Neuronal stem cell (in vitro differentiated cells): ENCODE results near the gene DCXR.
A peak's percentile ranks its signal among the peaks of the same experiment; 100 is the strongest.

ENCODE experiments used
- DNase-seq: peaks from one replicate; pipeline ENCODE4 v3.0.0-alpha.2; 2013; ENCODE audit warnings: low spot score
- H2AFZ ChIP-seq: one replicate; pipeline ENCODE4 v1.6.1; 2013; ENCODE audit warnings: mild to moderate bottlenecking, low read length, inconsistent platforms
- H2AK5ac ChIP-seq: 2 replicates; pipeline ENCODE4 v1.6.1; 2013; ENCODE audit warnings: low read depth, mild to moderate bottlenecking, inconsistent platforms, low read length, moderate library complexity, mixed read lengths
- H2BK120ac ChIP-seq: 2 replicates; pipeline ENCODE4 v1.6.1; 2013; ENCODE audit warnings: low read depth, mild to moderate bottlenecking, inconsistent platforms, low read length, moderate library complexity, mixed read lengths
- H2BK12ac ChIP-seq: one replicate; pipeline ENCODE4 v1.6.1; 2013; ENCODE audit warnings: low read length, inconsistent platforms
- H2BK15ac ChIP-seq: 2 replicates; pipeline ENCODE4 v1.6.1; 2013; ENCODE audit warnings: mild to moderate bottlenecking, low read length, inconsistent platforms, mixed read lengths
- H2BK5ac ChIP-seq: one replicate; pipeline ENCODE4 v1.6.1; 2013; ENCODE audit warnings: inconsistent platforms, mild to moderate bottlenecking, low read length, moderate library complexity
- H3K14ac ChIP-seq: one replicate; pipeline ENCODE4 v1.6.1; 2013; ENCODE audit warnings: low read length, inconsistent platforms
- H3K18ac ChIP-seq: 2 replicates; pipeline ENCODE4 v1.6.1; 2013; ENCODE audit warnings: low read length, inconsistent platforms
- H3K23ac ChIP-seq: 2 replicates; pipeline ENCODE4 v1.6.1; 2013; ENCODE audit warnings: low read depth, mild to moderate bottlenecking, mixed read lengths, low read length, inconsistent platforms; ENCODE audit not compliant: poor library complexity
- H3K27ac ChIP-seq: replicated peaks from 3 replicates; pipeline ENCODE4 v1.5.1; 2013; ENCODE audit warnings: low read length, inconsistent platforms
- H3K27me3 ChIP-seq, 3 experiments: 2 replicates each; pipeline ENCODE4 v1.6.1; 2013; ENCODE audit warnings: low read length in 3 of 3, mild to moderate bottlenecking in 2 of 3, inconsistent platforms in 1 of 3, low read depth in 1 of 3, mixed read lengths in 1 of 3, moderate library complexity in 1 of 3; ENCODE audit not compliant: control insufficient read depth in 3 of 3, insufficient read depth in 3 of 3
- H3K36me3 ChIP-seq, 2 donors: replicated peaks in 1 of 2; 2 replicates each; pipeline ENCODE4 v1.6.1; 2013; ENCODE audit warnings: low read length in 2 of 2; ENCODE audit not compliant: control insufficient read depth in 2 of 2, insufficient read depth in 2 of 2
- H3K4ac ChIP-seq: 2 replicates; pipeline ENCODE4 v1.6.1; 2013; ENCODE audit warnings: inconsistent platforms, mild to moderate bottlenecking, low read length, moderate library complexity
- H3K4me1 ChIP-seq, 2 donors: 1 replicate in 1 of 2; 2 replicates in 1 of 2; pipeline ENCODE4 v1.6.1; 2013; ENCODE audit warnings: low read length in 2 of 2, low read depth in 1 of 2; ENCODE audit not compliant: control insufficient read depth in 2 of 2, insufficient read depth in 1 of 2
- H3K4me2 ChIP-seq: one replicate; pipeline ENCODE4 v1.6.1; 2013; ENCODE audit warnings: mild to moderate bottlenecking, low read length, inconsistent platforms; ENCODE audit not compliant: insufficient read depth, poor library complexity, severe bottlenecking
- H3K4me3 ChIP-seq, 2 donors: 2 replicates each; pipeline ENCODE4 v1.5.1; 2013; ENCODE audit warnings: low read length in 2 of 2, mild to moderate bottlenecking in 2 of 2, inconsistent platforms in 1 of 2, moderate library complexity in 1 of 2
- H3K79me1 ChIP-seq: one replicate; pipeline ENCODE4 v1.6.1; 2013; ENCODE audit warnings: low read depth, mild to moderate bottlenecking, inconsistent platforms, low read length, moderate library complexity
- H3K9ac ChIP-seq: one replicate; pipeline ENCODE4 v1.6.1; 2013; ENCODE audit warnings: mild to moderate bottlenecking, low read depth, low read length, inconsistent platforms; ENCODE audit not compliant: poor library complexity
- H3K9me3 ChIP-seq, 2 donors: replicated peaks in 1 of 2; 2 replicates each; pipeline versions ENCODE3 to v1.6.1; 2013; ENCODE audit warnings: low read length in 2 of 2, mild to moderate bottlenecking in 2 of 2, inconsistent platforms in 1 of 2, low read depth in 1 of 2, mixed read lengths in 1 of 2, moderate library complexity in 1 of 2; ENCODE audit not compliant: control insufficient read depth in 2 of 2, insufficient read depth in 1 of 2
- H4K8ac ChIP-seq: one replicate; pipeline ENCODE4 v1.6.1; 2013; ENCODE audit warnings: low read depth, mild to moderate bottlenecking, inconsistent platforms, low read length, moderate library complexity
- H4K91ac ChIP-seq: one replicate; pipeline ENCODE4 v1.6.1; 2013; ENCODE audit warnings: low read length, low read depth, mild to moderate bottlenecking, inconsistent platforms; ENCODE audit not compliant: poor library complexity
- WGBS, 2 donors: extraction: QIAGEN DNeasy Blood & Tissue Kit; methylation state at CpG; one replicate each; pipeline ENCODE4 v1.1.7; 2013; ENCODE audit warnings: missing lambda C conversion rate in 2 of 2, mixed read lengths in 1 of 2; ENCODE audit not compliant: insufficient read length in 2 of 2, insufficient replicate concordance in 1 of 2; ENCODE audit errors: extremely low coverage in 2 of 2; 5-methylcytosine and 5-hydroxymethylcytosine counted together

DCXR gene

DNA sequence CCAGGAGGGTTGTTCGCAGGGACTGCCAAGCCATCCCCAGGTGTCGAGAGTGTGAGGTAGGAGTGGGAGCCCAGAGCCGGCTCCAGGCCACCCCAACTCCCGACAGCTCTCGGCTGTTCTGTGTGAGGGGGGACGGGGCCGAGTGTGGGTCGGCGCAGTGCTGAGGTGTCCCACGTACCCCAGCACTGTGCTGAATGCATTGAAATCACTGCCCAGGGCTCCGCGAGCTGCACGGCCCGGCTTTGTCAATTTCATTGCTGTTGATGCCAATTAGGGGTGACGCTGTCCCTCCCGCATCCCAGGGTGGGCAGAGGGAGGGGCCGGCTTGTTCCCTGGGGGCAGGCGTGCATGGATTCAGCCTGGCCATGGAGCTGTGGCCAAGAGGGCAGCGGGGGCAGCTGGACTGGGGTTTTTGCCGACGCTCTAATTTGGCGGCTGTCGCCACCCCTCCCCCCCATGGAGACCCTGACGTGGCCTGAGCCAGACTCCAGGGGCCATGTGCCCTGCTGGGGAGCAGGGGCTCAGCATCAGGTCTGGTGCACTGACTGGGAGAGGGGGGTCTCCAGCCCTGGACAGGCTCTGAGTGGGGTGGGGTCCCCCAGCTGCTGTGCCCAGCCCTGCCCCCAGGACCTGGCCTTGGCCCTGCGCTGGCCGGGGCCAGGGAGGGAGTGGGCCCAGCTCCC lies 29.1 kb downstream of the DCXR start:
- H3K18ac ChIP-seq, result no peak overlapping the region
- no peak overlapping the region for H3K14ac ChIP-seq
- H3K9ac ChIP-seq, result peak overlapping the region; percentile 81
- H4K8ac ChIP-seq, result no peak overlapping the region
- DNase-seq, result no peak
- peak overlapping the region; percentile 66 for H3K4ac ChIP-seq
- no peaks in the 10 kb centered on the region for H3K27me3 ChIP-seq
- H2BK12ac ChIP-seq, result no peak overlapping the region
- peaks cover 7% of the 10 kb centered on the region for H3K79me1 ChIP-seq
- no peaks in the 10 kb centered on the region for H3K9me3 ChIP-seq
- H3K4me2 ChIP-seq, result no peak overlapping the region
- H2AFZ ChIP-seq, result no peak overlapping the region
- no peak overlapping the region for H3K4me3 ChIP-seq
- peak overlapping the region; percentile 39 for H2BK5ac ChIP-seq
- no CpG with 5 or more reads among the region's 26 CpGs for WGBS, 2 donors
- H3K23ac ChIP-seq, result peak overlapping the region; percentile 73
- no peak overlapping the region for H4K91ac ChIP-seq
- peak overlapping the region; percentile 46 for H2AK5ac ChIP-seq
- peaks cover 2 to 19% of the 10 kb centered on the region in 2 donors for H3K4me1 ChIP-seq
- H3K27ac ChIP-seq, result no peak overlapping the region
- no peak overlapping the region for H2BK15ac ChIP-seq
- H3K36me3 ChIP-seq, result peaks cover 0 to 4% of the 10 kb centered on the region in 2 donors
- H2BK120ac ChIP-seq, result no peak overlapping the region

DNA sequence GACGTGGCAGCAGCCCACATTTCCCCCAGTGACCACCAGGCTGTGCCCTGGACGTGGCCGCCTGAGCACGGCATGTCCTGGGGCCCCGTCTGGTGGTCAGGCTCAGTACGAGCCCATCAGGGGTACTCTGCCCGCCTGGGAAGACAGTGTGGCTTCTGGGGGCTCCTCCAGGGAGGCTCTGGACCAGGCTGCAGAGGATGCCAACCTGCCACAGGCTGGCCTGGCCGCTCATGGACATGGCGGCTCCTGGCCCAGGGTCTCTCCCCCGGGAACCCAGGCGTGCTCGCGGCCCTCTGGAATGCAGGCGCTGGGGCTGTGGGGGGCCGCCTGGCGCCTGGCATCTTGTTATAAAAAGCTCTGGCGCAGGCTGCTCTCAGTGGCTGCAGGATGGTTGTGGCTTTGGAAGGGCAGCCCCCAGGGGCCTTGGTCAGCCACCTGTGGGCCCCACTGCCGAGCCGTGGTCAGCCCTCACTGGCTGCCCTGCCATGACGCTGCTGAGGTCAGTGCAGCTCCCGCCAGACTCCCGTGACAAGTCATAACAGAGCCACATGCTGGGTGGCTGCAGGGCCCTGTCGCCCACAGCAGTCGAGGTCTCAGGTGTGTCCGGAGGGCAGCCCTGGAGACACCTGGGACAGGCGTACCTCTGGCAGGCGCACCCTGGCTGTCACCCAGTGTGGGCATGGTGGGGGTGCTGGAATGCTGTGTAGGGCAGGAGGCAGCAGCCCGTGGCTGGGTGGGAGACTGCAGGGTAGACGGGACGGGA lies 29.8 kb downstream of the DCXR start:
- no peak overlapping the region for H2AFZ ChIP-seq
- H2BK15ac ChIP-seq, result no peak overlapping the region
- H3K4me1 ChIP-seq, result peaks cover 3 to 17% of the 10 kb centered on the region in 2 donors
- H3K9me3 ChIP-seq, result no peaks in the 10 kb centered on the region
- no peak overlapping the region for H3K4ac ChIP-seq
- no peak overlapping the region for H2BK5ac ChIP-seq
- no peak overlapping the region for H2AK5ac ChIP-seq
- no peak overlapping the region for H4K91ac ChIP-seq
- no CpG with 5 or more reads among the region's 30 CpGs for WGBS, 2 donors
- peak overlapping the region; percentile 38 for H3K14ac ChIP-seq
- H3K27me3 ChIP-seq, result no peaks in the 10 kb centered on the region
- peaks cover 0 to 4% of the 10 kb centered on the region in 2 donors for H3K36me3 ChIP-seq
- no peak overlapping the region for H4K8ac ChIP-seq
- H3K4me2 ChIP-seq, result no peak overlapping the region
- peaks cover 7% of the 10 kb centered on the region for H3K79me1 ChIP-seq
- H3K23ac ChIP-seq, result peak overlapping the region; percentile 73
- no peak overlapping the region for H2BK120ac ChIP-seq
- no peak overlapping the region for H3K4me3 ChIP-seq
- H2BK12ac ChIP-seq, result peak overlapping the region; percentile 41
- peak overlapping the region; percentile 57 for H3K18ac ChIP-seq
- DNase-seq, result no peak
- H3K27ac ChIP-seq, result no peak overlapping the region
- H3K9ac ChIP-seq, result peak overlapping the region; percentile 81

DNA sequence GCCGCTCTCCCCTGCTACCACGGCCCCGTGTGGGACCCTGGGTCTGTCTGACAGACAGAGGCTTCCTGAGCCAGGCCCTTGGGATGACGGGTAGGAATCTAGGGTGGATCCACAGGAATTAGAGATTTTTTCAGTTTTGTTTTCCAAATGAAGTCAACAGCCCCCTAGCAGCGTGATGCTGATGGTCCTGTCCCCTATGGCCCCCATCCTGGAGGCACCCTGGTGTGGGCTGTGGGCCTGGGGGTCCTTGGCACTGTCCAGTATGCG lies 30.3 kb downstream of the DCXR start:
- no peak for DNase-seq
- H3K4me2 ChIP-seq, result no peak overlapping the region
- H3K9ac ChIP-seq, result no peak overlapping the region
- H3K4ac ChIP-seq, result no peak overlapping the region
- no peak overlapping the region for H3K23ac ChIP-seq
- H3K79me1 ChIP-seq, result peaks cover 7% of the 10 kb centered on the region
- H4K8ac ChIP-seq, result no peak overlapping the region
- H3K9me3 ChIP-seq, result no peaks in the 10 kb centered on the region
- H3K36me3 ChIP-seq, result peaks cover 0 to 4% of the 10 kb centered on the region in 2 donors
- no peak overlapping the region for H3K27ac ChIP-seq
- peak overlapping the region; percentile 38 for H3K18ac ChIP-seq
- no peak overlapping the region for H2BK15ac ChIP-seq
- H3K14ac ChIP-seq, result no peak overlapping the region
- peak overlapping the region; percentile 39 for H2BK5ac ChIP-seq
- no peak overlapping the region for H4K91ac ChIP-seq
- no peak overlapping the region for H2BK120ac ChIP-seq
- no peak overlapping the region for H2AFZ ChIP-seq
- WGBS, 2 donors, result no CpG with 5 or more reads among the region's 6 CpGs
- no peak overlapping the region for H2BK12ac ChIP-seq
- H3K27me3 ChIP-seq, result no peaks in the 10 kb centered on the region
- no peak overlapping the region for H2AK5ac ChIP-seq
- H3K4me1 ChIP-seq, result peaks cover 3 to 14% of the 10 kb centered on the region in 2 donors
- H3K4me3 ChIP-seq, result no peak overlapping the region

DNA sequence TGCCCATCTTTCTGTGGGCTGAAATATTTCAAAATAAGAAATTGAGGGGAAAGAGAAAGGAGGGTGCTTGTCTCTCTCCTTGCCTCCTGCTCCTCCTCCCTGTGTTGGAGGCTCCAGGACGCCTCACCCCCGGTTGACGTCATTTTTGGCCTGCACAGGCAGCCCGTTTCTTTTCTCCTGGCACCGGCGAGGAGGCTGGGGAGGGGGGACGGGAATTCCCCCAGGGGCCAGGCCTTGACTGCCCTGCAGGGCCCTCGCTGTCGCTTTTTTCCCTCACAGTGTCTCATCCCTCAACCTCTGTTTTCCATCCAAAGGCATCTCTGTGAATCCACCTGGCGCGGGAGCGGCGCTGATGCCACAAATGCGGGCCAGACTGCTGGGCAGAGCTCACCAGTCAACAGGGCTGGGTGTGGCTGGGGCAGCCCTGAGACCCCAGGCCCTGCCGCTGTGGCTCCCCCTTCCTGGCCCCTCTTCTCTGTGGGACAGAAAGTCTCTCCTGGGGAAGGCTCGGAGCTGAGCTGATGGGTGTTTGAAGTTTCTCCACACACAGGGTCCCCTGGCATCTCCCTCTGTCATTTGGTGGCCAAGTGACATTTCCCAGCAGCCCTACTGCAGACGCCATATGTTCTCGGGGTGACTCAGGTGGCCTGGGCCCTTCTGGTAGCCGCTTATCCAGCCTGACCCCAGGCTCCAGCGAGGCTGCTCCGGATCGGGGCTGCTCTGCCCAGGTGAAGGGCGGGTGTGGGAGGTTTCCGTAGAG lies 30.8 kb downstream of the DCXR start:
- no peaks in the 10 kb centered on the region for H3K9me3 ChIP-seq
- H2BK5ac ChIP-seq, result peak overlapping the region; percentile 39
- peaks cover 4 to 11% of the 10 kb centered on the region in 2 donors for H3K4me1 ChIP-seq
- no peak overlapping the region for H2AK5ac ChIP-seq
- H3K79me1 ChIP-seq, result peaks cover 7% of the 10 kb centered on the region
- no CpG with 5 or more reads among the region's 24 CpGs for WGBS, 2 donors
- H2BK12ac ChIP-seq, result no peak overlapping the region
- no peak overlapping the region for H2AFZ ChIP-seq
- H2BK15ac ChIP-seq, result no peak overlapping the region
- H3K4me3 ChIP-seq, result no peak overlapping the region
- H3K27me3 ChIP-seq, result no peaks in the 10 kb centered on the region
- no peak overlapping the region for H3K4me2 ChIP-seq
- H2BK120ac ChIP-seq, result no peak overlapping the region
- no peak overlapping the region for H3K27ac ChIP-seq
- H3K14ac ChIP-seq, result no peak overlapping the region
- H3K18ac ChIP-seq, result peak overlapping the region; percentile 38
- peak overlapping the region; percentile 4 for H3K9ac ChIP-seq
- no peaks in the 10 kb centered on the region for H3K36me3 ChIP-seq
- DNase-seq, result no peak
- H3K4ac ChIP-seq, result no peak overlapping the region
- no peak overlapping the region for H4K91ac ChIP-seq
- H3K23ac ChIP-seq, result no peak overlapping the region
- peak overlapping the region; percentile 48 for H4K8ac ChIP-seq
